ENCODE measurements around the gene S100A7A. TPM values are rescaled to one million over a fixed set of nuclear protein-coding genes. Genes with fewer than 3 reads are reported as not detected.

Gene S100A7A
- total RNA-seq = not detected

DNA sequence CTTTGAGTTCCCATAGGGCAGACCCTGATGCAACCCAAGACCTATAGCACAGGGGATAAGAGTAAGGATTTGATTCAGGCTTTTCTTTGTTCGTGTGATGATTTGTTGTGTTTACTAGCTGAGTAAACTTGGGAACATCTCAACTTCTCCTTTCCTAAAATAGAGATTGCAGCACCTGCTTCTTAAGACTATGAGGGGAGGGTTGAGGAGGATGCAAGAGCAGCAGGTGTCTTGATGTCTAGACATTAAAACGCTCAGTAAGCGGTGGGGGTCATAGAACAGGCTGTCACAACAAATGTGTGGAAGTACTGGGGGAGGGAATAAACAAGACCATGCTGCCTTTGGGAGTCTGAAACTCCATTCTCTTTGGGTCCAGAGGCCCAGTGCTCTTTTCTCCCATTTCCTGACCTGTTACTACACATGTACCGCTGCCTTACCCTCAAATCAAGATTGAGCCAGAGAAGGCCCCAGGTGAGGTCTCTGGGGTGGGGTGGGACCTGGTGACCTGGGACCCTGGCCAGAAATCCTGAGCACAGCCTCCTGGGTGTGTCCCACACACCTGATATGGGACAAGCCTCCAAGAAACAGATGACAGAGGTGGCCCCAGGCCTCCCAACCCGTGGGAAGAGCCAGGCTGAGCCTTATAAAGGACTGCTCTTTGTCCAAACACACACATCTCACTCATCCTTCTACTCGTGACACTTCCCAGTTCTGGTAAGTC, at the start of gene S100A7A:
TSS of gene S100A7A (plus strand) at position 671 of the 721 bp plus-strand sequence. CDS start 1,563 bp downstream, outside the sequence.
- intact Hi-C loops (cut with DNase I) = no loop called here
- DNase-seq (ENCODE audit: low spot score) (no peak), ATAC-seq (no peak)

DNA sequence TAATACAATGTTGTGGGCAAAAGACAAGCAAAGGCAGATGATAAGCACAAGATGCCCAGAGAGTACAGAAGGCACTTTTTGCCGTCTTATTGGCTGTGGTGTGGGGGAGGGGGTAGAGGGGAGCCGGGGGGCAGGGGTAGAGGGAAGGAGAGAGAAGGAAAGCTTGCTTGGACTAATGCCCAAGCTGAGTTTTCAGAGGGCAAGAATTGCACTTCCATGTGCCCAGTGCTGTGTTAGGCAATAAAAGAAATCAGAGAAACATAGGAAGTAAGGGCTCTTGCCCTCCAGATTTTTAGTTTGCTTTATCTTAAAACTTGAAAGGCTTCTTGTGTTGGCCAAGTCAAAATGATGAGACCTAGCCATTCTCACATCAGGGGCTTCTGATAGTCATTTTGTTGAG, 49.2 kb upstream of the S100A7A start:
- intact Hi-C loops (cut with DNase I) = no loop called here
- peak; percentile 56 for ATAC-seq
- DNase-seq (ENCODE audit: low spot score) = no peak

DNA sequence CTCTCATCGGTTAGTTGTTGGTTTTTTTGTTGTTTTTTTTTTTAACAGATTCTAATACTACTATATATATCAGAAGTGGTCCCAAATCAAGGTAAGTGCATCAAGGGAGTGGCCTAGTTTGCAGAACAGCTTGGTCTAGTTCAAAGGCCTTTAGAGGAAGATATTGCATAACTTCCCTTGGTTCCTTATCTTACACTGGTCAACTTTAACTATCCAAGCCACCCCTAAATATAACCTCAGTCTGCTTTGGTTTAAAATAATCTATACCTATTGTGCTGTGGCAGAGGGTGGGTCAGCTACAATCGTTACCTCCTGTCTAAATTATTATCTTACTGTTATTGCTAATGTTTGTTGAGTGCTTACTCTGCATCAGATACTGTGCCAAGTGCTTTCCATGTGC, 47.8 kb upstream of the S100A7A start:
- ATAC-seq (no peak), DNase-seq (ENCODE audit: low spot score) (no peak)
- intact Hi-C loops (cut with DNase I) = no loop called here

DNA sequence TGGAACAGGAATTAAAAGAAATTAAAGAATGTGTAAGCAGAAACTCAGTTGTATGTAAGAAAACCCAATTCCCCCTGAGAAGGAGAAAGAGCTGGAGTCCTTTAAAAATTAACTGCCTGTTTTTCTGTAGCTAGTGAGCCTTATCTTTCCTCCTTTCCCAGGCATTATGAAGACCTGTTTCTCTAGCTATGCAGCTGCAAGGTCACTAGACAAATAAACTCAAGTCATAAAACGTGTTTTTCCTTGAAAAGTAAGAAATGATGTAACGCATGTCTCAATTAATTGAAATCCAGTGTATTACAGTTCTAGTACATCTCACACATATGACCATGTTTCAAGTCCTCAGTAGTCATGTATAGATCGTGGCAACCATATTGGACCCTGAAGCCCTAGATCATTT, 46.2 kb upstream of the S100A7A start:
- ATAC-seq = no peak
- intact Hi-C loops (cut with DNase I) = no loop called here
- no peak for DNase-seq (ENCODE audit: low spot score)

DNA sequence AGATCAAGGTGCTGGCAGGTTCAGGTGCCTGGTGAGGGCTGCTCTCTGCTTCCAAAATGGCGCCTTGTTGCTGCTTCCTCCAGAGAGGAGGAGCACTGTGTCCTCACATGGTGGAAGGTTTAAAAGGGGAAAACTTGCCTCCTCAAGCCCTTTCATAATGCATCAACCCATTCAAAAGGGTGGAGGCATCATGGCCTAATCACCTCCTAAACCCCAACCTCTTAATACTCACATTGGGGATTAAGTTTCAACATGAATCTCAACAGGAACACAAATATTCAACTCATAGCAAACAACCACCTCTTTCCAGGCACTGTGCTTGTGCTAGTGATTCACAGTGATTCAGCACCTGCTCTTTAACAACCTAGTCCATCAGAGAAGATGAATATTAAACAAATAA, 45.1 kb upstream of the S100A7A start:
- ATAC-seq (no peak), DNase-seq (ENCODE audit: low spot score) (no peak)
- intact Hi-C loops (cut with DNase I) = no loop called here

DNA sequence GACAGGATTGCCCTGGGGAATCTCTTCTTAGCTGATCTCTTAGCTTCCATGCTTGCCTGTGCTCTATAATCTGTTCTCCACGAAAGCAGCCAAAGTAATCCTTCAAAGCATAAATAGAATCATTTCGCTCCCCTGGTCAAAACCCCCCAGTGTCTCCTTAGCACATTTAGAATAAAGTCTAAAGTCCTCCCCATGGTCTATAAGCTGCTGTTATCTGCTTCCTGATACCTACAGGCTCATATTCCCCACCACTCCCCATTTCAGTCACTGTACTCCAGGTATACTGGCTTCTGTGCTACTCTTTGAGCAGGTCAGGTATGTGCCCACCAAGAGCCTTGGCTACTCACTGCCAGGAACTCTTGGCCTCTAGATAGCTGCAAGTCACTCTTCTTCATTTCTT, 43.7 kb upstream of the S100A7A start:
- no peak for ATAC-seq
- no peak for DNase-seq (ENCODE audit: low spot score)
- intact Hi-C loops (cut with DNase I) = no loop called here

DNA sequence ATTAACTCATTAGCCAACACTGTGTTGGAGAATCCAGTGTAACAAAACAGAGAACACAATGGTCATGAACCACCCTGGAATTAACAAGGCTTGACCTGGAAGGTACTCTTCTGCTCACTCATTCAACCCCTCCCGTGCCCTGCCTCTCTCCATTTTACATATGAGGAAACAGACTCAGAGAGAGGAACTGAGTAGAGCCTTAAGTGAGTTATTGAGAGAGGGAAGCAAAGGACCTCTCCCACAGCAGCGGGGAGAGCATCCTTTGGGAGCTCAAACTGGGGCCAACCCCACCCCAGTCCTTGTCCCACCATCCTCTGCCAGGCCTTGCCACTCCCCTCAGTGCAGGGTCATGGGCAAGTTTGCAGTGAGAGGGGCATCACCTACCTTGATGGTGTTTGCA, 42.2 kb upstream of the S100A7A start:
- no peak for DNase-seq (ENCODE audit: low spot score)
- intact Hi-C loops (cut with DNase I) = no loop called here
- no peak for ATAC-seq

DNA sequence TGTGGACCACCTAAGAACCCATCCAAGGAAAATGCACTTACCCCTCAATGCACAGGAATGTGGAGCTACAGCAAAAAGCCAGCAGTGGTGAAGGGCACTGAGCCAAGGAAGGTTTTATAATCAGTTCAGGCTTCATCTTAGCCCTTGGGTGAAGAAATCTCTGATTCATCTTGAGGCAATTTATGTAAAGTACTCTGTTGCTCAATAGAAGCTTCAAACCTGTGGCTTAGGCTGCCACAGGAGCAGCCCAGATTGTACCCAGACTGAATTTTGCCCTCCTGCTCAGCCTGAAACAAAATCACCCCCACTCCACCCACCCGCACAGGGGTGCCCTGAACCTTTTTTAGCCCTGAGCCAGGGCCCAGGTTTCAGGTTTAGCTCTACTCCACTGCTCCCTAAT, 40.8 kb upstream of the S100A7A start, which contains the start of gene S100A12:
TSS of gene S100A12 (minus strand) at position 111 of the 400 bp plus-strand sequence. CDS start 1,029 bp downstream, outside the sequence.
- ATAC-seq (no peak), DNase-seq (ENCODE audit: low spot score) (no peak)
- intact Hi-C loops (cut with DNase I) = no loop called here

DNA sequence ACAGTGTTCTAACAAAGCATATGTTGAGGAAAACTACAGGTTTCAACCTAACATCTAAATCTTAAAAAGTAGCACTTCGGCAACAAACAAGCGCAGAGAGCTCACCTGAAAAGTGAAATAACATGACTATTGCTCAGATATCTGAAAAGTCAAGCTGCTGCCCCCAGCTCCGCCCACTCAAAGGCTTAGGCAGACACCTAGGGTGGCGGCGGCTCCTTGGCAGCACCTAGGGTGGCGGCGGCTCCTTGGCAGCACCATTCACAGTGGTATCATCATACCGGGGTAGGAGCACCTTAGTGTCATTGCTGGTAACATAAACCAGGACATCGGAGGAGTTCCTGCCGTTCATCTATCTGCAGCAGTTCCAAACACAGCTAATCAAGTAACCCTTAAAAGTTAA, 36.7 kb upstream of the S100A7A start:
- intact Hi-C loops (cut with DNase I) = no loop called here
- DNase-seq (ENCODE audit: low spot score) (no peak), ATAC-seq (no peak)

DNA sequence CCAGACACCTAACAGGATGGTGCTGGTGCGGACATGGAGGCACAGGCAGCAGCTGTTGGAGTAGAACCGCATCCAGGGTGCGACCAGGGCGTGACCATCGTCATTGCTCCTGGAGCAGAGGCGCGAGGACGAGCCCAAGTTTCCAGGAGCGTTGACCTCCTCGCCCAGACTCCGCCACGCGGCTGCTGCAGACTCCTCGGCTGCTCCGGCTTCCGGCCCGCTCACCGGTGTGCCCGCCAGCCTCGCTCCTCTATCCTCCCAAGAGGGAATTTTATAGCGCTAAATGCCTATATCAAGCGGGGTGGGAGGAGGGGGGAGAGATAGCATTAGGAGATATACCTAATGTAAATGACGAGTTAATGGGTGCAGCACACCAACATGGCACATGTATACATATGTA, 35.6 kb upstream of the S100A7A start:
- intact Hi-C loops (cut with DNase I) = no loop called here

DNA sequence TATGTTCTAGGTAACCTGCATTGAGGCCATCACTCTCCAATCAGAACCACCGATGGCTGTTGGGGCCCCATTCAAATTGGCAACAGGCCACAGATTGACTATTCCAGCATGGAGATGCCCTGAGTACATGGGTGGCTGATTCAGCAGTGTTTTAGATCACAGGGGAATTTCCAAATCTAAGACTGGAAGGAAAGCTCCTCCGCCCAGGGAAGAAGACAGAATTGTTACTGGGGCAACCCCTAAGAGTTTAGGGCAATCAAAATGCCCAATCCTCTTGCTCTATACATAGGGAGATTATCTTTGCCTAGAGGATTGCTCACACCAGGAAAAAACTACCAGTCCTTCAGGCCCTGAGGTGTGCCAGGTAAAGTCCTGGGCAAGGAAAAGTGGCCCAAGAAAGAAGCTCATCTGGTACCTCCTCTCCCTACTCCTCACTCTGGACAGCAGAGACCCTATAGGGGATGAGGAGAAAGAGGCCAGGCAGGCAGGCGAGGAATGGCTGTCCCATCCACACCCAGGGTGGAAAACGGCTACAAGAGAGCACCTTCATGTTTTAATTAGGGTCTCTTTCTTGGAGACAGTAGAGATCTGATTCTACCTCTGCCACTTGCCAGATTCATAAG, 31.3 kb upstream of the S100A7A start:
- ATAC-seq (no peak), DNase-seq (ENCODE audit: low spot score) (no peak)
- intact Hi-C loops (cut with DNase I) = no loop called here

More for the DNA sequence above, 35.6 kb upstream of the S100A7A start:
- no peak for DNase-seq (ENCODE audit: low spot score)
- ATAC-seq = no peak

DNA sequence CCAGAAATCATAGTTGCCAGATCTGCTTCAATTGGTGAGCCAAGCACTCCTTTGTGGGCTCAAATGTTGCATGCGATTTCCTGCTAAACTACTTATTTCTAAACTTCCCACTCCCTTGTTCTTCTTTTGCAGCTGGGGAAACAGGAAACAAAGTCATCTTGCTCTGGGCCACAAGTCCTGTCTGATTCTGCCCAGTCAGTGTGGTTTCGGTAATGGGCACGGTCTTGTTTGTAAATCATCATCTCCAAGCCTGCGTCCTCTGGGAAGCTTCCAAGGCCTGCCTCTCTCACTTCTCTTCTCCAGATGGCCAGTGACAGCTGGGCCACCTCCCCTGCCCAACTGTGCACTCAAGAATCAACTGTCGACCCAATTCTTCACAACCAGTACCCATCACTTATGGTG, 29.8 kb upstream of the S100A7A start:
- peak; percentile 81 for ATAC-seq
- intact Hi-C loops (cut with DNase I) = no loop called here
- no peak for DNase-seq (ENCODE audit: low spot score)

DNA sequence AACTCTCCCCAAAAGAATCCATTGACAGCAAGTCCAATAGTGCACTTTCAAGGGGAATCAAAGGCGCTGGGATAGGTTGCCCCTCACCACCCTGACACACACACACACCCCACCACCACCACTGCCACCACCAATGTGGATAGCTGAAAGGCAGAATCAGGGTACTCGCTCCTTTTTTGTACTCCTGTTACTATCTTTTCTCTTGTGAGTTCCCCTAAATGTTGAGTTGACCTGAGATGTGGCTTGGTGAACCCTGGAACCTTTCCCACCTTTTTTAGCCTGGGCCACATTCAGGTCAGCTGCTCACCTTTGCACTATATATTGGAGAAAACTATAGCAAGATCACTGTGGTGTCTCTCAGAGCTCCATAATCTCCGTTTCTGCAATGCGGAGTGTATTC, 29.3 kb upstream of the S100A7A start:
- ATAC-seq (no peak), DNase-seq (ENCODE audit: low spot score) (no peak)
- intact Hi-C loops (cut with DNase I) = no loop called here

DNA sequence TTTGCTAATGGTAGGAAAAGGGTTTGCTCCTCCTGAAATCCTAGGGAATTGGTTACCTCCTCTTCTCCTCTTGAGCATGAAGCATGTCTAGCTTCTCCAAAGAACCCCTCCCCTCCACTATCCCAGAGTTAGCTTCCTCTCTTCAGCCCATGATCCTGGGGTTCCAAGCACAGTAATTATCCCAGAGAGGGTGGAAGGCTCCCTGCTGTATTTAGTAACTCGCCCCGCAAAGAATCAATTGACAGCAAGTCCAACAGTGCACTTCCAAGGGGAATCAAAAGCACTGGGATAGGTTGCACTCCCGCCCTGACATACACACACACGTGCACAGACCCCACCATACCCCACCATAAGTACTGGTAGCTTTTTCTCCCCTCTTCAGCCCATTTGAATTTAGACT, 28.5 kb upstream of the S100A7A start:
- ATAC-seq (no peak), DNase-seq (ENCODE audit: low spot score) (no peak)
- intact Hi-C loops (cut with DNase I) = no loop called here

DNA sequence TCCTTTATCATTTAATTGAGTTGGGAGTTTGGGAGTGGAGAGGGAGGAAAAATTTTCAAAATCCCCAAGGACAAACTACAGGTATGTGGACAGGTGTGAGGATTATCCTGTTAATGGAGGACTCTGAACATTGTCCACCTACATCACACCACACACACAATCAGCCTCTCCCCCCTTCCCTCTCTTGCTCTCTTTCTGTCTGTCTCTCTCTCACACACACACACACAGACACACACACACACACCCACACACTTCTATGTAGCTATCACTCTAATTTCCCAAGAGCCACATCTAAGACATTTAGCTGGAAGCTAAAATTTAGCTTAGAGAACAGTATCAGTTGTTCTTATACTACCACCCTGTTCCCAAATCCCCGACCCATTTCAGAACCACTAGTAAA, 26.9 kb upstream of the S100A7A start:
- intact Hi-C loops (cut with DNase I) = no loop called here
- no peak for DNase-seq (ENCODE audit: low spot score)

DNA sequence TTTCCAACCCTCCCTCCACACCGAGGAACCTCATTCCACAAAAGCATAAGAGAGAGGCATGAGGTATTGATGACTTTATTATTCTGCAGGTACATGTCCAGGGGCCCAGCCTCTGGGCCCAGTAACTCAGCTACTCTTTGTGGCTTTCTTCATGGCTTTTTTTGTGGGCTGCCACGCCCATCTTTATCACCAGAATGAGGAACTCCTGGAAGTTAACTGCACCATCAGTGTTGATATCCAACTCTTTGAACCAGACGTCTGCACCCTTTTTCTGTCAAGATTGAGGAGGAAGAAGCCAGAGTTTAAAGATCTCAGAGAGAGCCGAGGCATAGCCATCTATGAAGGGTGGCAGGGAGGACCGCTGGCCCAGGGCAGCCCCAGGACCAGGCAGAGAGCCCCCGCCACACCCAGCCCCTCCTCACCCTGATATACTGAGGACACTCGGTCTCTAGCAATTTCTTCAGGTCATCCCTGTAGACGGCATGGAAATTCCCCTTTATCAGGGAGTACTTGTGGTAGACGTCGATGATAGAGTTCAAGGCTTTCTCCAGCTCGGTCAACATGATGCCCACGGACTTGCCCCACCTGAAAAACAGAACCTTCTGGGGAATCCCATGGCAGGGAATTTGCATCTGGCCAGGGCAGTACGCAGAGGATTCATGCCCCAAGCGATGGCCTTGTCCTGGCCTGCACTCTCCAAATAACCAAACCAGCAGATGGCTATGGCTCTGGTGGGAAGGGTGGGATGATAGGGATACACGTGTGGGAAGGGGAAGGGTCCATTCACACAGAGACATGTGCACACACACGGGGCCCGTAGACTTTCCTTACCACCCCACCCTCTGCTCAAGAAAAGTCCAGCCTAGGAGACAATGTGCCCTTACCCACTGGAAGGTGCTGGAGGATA, 26.1 kb upstream of the S100A7A start:
- intact Hi-C loops (cut with DNase I) = no loop called here
- DNase-seq (ENCODE audit: low spot score) (no peak), ATAC-seq (no peak)

More for the DNA sequence above, 26.9 kb upstream of the S100A7A start:
- ATAC-seq = no peak

DNA sequence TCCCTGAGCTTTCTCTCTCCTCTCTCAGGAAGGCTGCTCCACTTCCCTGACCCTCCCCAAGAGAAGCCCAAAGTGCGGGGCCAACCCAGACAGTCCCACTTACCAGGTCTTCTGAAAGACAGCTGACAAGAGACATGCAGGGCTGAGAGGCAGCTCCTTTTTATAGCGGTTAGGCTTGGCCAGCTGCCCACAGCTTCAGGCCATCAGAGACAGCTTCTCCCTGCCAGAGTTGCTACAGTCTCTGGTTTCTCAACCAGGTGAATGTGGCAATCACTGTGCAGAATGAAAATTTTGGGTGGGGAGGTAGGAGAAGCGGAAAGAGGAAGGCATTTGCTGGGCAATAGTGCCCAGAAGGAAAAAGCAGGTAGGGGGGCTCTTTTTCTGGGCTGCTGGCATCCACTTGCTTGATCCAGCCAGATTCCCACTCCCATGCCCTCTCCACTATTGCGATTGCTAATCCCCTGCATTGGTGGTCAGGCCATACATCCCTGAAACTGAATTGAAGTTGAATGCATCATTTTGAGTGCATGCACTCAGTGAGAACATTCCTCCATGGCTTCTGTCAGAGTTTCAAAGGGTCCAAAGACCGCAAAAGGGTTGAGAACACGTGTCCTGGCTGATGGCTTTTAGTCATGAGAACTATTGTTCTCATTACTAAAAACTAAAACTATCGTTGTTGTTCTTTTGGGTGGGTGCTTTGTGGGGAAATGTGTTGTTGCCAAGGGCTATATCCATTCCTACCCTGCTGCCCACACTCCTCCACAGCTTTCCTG, 25.2 kb upstream of the S100A7A start, which contains the start of gene S100A8:
TSS of gene S100A8 (minus strand) at position 136 of the 773 bp plus-strand sequence. CDS start 538 bp downstream, outside the sequence.
- DNase-seq (ENCODE audit: low spot score) (no peak), ATAC-seq (no peak)
- intact Hi-C loops (cut with DNase I) = no loop called here

DNA sequence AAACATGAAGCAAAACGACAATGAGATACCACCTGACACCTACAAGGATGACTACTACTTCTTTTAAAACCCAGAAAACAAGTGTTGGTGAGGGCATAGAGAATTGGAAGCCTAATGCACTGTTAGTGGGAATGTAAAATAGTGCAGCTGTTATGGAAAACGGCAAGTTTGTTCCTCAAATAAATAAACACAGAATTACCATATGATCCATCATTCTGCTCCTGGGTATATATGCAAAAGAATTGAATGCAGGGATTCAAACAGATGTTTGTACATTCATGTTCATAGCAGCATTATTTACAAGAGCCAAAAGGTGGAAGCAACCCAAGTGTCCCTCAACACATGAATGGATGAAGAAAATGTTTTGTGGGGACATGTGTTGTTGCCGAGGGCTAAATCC, 24.1 kb upstream of the S100A7A start:
- intact Hi-C loops (cut with DNase I) = no loop called here
- no peak for ATAC-seq

DNA sequence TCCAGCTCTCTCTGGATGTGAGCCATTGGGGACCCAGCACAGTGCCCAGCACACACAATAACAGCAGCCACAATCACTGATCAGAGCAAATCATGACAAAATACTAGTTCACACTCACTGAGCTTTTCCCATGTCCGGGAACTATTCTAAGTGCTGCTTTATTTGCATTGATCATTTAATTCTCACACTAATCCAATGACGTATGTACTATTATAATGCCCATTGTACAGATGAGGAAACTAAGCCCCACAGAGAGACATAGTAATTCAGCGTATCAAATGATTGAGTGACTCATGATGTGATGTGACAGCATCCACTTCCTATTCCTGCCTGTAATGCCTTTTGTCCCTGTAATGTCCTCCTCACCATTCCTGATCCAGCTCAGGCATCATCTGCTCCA, 23.5 kb upstream of the S100A7A start:
- DNase-seq (ENCODE audit: low spot score) = no peak
- intact Hi-C loops (cut with DNase I) = no loop called here
- no peak for ATAC-seq

More for the DNA sequence above, 24.1 kb upstream of the S100A7A start:
- no peak for DNase-seq (ENCODE audit: low spot score)
